ENCODE results near the gene MED12L.
"Not testable (repeated sequence)": the region's sequence is repeated elsewhere in the genome, so short reads cannot be mapped to it uniquely, and the experiment has no call there.

The MED12L gene

DNA sequence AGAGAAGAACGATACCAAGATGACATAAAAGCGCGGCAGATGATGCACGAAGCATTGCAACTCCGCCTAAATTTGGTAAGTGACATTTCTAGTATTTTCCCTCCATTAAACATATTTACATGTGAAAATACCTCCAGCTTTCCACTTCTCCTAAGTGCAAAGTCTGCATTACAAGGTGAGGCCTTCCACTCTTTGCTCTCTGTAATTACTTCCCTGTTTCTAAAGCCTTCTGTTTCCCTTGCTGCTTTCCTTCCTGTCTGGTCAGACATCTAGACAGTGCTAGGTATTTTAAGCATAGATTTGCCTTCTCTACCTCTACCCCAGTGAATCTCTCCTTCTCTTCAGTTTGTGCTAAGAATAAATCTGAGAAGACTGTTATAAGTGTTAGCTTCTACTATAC is 297.2 kb downstream of the MED12L start:
- DNase-seq (ENCODE audit: low read depth): no peak

DNA sequence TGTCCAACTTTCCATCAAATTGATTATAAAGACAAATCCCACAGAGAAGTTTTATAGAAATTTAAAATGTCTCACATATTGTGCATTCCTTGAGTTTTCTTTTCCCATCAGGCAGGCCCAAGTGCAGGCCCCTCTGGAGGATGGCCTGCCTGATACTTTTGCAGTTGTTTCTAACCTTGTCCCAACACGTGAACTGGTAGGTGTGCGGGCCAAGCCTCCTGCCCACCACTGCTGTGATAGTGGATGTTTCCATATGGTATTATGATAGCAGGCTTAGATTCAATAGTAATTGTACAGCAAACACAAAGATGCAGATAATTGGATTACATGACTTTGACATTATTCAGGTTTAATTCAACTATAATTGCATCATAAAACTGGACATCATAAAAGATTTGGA is 297.6 kb downstream of the MED12L start:
- DNase-seq (ENCODE audit: low read depth): no peak

DNA sequence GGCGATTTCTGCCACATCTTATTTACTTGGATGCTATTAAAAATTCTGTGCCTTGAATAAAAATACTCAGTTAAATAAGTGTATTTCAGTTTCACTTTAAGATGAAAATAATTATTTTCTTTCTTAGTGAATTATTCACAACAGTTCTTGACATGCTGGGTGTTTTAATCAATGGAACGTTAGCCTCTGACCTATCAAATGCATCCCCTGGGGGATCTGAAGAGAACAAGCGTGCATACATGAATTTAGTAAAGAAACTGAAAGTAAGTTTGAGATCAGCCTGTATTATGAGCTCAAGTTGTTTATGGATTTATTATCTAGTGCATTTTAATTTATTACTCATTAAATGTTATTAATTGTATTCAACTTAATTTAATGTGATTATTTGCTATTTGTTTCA is 298.5 kb downstream of the MED12L start:
- DNase-seq (ENCODE audit: low read depth): no peak

DNA sequence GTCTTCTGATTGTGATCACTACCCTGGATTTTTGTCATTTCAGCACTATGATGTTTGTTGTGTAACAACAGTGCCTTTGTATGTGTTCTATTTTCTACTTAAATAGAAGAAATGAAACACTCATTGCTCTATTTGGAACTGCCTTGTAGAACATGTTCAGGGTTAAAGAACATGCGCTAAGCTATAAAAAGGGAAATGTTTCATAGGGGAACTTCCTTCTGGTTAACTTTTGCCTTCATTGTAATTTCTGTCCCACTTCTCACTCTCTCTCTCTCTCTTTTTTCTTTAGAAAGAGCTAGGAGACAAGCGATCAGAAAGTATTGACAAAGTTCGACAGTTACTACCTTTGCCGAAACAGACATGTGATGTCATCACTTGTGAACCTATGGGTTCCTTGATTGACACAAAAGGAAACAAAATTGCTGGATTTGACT is 299.3 kb downstream of the MED12L start, which contains the start of gene P2RY12:
Gene P2RY12, minus strand, starts transcription at position 13 of the 434 bp plus-strand sequence. CDS start 45,908 bp downstream, outside the sequence.
- DNase-seq (ENCODE audit: low read depth): no peak

DNA sequence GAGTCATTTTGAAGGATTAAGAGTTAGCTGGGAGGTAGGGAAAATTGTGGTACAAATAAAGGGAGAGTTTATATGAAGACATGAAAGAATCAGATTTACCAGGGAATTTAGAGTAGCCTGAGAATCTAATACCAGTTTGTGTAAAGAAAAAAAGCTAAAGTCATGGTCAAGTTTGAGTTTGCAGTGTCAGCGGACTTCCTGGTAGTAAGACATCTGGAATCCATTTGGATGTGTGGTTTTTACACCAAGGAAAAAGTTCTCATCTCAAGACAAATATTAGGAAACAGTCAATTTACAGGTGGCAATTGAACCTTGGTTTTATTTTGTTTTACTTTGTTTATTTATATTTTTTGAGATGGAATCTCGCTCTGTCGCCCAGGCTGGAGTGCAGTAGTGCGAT is 300.6 kb downstream of the MED12L start:
- no peak for DNase-seq (ENCODE audit: low read depth)

DNA sequence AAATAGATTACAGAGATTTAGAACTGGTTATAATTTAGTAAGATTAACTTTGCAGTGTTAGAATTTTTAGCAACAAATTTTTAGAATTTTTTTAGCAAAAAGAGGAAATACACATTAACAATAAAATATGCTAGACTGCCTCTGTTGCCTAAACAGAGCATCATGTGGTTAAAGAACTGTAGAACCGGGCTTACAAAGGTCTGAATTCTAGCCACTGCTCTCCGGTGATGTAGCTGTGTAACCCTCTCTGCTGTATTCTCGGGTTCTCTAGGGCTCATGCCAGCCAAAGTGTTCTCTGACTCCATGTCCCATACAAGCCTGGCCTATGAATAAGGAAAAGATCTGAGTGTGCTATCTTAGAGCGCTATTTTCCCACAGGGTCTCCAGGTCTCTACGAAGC is 302.0 kb downstream of the MED12L start:
- DNase-seq (ENCODE audit: low read depth): no peak

DNA sequence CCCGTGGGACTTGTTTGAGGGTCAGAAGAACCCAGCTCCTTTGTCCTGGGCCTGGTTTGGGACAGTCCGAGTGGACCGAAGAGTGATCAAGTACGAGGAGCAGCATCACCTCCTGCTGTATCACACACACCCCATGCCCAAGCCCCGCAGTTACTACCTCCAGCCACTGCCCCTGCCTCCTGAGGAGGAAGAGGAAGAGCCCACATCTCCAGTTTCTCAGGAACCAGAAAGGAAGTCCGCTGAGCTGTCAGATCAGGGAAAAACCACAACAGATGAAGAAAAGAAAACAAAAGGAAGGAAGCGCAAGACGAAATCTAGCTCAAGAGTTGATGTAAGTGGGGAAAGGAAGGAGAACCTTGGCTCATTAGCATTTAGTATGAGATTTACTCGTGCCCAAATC is 302.4 kb downstream of the MED12L start:
- DNase-seq (ENCODE audit: low read depth): no peak

DNA sequence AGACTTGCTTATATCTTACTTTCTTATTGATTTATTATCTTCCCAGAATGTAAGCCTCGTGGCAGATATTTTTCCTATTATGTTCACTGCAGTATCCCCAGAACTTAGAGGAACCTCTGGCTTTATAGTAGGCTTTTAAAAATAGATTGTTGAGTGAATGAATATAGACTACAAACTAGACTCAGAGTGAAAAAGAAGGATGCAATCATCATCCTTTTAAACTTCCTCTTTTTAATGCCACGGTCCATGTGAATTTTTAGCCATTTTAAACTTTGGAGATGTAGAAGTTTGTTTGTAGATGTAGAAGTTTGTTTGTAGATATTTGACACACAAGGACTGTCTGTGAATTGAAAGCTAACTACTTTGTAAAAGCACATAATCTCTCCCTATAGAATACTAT is 306.3 kb downstream of the MED12L start:
- DNase-seq (ENCODE audit: low read depth): no peak

DNA sequence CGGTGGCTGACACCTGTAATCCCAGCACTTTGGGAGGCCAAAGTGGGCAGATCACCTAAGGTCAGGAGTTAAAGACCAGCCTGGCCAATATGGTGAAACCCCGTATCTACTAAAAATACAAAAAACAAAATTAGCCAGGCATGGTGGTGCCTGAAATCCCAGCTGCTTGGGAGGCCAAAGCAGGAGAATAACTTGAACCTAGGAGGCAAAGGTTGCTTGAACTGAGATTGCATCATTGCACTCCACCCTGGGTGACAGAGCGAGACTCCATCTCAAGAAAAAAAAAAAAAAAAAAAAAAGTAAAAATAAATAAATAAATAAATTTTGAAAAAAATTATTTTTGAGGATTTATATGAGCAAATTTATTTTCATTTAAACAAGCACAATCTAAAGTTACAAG is 306.7 kb downstream of the MED12L start:
- DNase-seq (ENCODE audit: low read depth): not testable (repeated sequence)

DNA sequence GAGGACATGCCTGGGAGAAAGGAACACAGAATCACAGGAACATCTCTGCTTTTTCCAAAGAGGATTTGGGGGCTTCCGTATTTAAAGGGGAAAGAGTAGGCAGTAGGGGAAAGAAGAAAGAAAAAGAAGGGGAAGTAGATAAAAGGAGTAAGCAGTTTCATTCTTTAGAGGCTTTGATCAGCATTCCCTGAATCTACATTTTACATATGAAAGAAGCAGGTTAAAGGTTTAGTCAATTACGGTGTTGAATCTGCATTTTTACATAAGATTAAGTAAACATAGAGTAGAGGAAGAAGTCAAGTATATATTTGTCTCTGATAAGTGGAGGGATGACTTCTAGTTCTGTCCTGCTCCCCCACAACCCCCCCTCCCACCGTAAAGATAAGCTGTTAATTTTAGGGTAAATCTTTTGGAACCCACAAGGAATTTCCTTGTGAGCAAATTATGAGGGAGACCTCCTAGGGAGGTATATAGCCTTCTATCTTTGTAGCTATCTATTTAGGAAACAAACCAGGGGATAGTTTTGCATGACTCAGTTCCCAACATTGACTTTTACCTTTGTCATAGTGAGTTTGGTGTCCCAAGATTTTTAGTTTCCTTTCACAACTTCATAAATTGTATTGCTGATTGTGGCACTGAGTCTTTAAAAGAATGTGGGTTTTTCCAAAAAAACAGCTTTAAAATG is 307.8 kb downstream of the MED12L start:
- DNase-seq (ENCODE audit: low read depth): no peak

DNA sequence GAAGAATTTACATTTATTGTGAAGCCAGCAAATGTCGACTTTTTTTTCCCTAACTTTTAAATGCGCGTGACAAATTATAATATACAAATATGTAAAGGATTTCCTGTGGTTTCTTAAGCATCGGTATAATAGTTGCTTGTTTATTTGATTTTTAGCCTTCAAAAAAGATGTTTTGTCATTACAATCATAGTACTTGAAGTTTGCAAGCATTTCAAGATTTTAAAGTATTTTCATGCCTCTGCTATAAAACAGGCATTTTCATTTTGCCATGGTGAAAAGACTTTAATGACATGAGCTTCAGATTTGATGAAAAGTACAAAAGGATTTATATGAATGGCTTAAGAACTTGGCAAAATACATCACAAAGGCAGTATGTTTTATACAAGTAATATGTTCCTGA is 308.5 kb downstream of the MED12L start:
- DNase-seq (ENCODE audit: low read depth): no peak

DNA sequence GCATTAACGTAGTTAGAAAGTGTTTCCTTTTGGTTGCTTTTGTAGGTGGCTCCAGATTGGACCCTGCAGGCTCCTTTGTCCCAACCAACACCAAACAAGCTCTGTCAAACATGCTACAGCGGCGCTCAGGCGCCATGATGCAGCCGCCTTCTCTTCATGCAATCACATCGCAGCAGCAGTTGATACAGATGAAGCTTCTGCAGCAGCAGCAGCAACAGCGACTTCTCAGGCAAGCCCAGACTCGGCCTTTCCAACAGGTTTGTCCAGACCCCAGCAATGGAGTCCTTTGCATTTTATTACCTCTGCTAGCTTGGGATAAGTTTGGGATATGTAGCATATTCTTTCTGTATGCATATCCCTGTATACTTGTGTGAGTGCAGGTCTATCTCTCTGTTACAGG is 309.1 kb downstream of the MED12L start:
- no peak for DNase-seq (ENCODE audit: low read depth)

DNA sequence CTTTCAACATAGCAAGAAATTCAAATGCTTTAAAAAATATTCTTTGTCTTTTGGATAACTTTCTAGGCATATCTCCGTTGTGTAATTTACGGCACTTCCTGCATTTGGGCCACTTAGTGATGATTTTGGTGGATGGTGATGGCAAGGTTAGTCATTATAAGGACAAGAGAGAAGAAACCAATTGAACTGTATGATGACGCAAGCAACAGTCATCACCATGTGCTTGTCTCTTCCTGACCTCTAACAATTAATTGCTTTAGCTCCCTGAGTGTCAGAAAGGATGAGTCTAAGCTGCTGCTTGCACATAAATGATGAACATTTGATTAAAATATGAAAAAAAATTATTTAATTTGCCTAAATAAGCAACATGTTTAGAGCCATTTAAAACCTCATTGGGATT is 310.3 kb downstream of the MED12L start:
- DNase-seq (ENCODE audit: low read depth): no peak

DNA sequence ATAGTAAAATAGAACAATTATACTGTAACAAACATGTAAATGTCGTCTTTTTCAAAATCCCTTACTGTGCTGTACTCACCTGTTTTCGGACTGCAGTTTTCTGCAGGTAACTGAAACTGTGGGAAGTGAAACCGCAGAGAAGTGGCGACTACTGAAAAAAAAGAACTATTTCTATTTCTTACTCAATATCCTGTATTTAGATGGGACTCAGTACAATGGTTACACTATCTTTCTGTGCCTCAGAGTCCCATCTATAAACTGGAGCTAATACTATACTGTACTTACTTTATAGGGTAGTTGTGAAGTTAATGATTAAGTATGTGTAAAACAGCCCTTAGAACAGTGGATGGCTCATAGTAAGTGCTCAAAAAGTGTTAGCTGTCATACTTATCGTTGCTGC is 313.4 kb downstream of the MED12L start:
- DNase-seq (ENCODE audit: low read depth): no peak

DNA sequence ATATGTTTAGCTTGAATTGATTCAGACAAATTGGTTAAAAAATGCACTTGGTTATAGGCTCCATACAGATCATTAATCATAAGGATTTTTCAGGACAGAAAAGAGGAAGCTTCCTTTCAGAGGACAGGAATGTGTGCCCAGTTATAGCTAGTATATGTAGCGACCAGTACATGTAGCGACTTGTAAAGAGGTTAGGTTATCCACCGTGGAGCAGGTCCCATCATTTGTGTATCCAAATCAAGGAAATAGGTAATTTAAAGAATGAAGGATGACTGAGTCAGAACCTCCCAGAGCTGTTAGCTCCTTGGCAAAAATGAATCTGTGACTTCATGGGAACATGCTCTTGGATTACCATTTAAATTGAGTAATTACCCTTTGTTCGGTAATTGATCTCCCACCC is 314.9 kb downstream of the MED12L start:
- no peak for DNase-seq (ENCODE audit: low read depth)

DNA sequence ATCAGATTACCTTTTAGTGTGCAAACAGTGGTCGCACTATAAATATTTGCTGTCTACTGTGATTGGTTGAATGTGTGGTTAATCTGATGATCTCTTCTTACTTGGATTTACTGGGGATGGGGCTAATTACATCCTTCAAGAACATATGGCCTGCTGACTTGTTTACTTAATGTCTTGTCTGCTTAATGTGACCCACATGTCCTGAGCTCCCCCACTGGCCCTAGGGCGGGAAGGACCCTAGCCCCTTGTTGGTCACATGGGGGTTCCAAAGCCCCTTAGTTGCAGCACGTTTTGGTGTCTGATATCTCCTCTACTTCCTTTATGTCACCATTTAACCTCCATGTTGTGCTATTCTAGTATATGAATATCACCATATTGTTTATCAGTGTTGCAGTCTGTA is 316.9 kb downstream of the MED12L start:
- no peak for DNase-seq (ENCODE audit: low read depth)

DNA sequence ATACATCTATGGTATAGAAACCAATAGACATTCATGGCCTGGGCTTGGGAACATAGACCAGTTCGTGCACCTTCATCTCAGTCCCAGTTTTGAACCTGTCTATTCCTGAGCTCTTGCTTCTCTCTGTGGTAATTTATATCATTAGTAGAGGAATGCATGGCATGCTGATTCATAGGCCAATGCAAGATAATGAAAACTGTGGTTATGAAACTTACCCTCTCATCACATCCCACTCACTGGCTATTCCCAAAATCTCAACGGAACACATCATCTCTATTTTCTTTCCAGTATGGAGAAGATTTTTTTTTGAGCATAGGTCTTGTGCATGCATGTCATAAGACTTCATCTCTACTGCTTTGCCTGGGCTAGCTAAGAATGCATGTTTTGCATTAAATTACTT is 317.8 kb downstream of the MED12L start:
- DNase-seq (ENCODE audit: low read depth): no peak

DNA sequence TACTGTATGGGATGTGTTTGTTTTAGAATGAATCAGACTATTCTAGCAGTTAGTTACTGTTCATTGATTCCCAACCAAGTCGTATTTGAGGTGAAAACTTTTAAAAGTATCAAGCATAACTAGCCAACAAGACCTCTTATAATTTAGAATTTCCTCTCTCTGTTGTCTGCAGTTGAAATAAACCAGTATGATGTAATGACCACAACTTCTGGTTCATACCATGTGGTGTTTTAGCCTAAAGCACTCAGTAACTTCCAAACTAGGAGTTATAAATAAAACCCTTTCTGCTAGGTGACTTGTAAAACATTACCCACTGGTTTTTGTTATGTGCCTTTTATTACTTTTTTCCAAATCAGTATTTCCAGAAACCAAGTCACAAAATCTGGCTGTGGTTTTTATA is 318.9 kb downstream of the MED12L start:
- no peak for DNase-seq (ENCODE audit: low read depth)

DNA sequence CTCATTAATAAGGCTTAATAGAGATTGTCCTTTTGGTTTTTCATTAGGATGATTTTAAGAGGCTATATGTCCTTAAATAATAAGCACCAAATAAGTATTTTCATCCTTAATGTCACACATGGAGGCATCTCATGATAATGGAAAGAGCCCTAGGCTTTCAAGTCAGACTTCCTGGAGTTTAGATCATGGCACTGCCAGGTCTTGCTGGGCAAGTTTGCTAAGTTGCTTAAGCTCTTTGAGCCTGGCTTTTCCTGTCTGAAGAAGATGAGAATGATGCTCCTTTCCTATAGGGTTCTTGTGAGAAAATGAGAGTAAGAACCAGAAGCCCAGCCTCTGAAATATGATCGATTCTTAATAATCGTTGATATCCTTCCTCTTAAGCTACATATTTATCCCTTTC is 322.5 kb downstream of the MED12L start:
- no peak for DNase-seq (ENCODE audit: low read depth)

DNA sequence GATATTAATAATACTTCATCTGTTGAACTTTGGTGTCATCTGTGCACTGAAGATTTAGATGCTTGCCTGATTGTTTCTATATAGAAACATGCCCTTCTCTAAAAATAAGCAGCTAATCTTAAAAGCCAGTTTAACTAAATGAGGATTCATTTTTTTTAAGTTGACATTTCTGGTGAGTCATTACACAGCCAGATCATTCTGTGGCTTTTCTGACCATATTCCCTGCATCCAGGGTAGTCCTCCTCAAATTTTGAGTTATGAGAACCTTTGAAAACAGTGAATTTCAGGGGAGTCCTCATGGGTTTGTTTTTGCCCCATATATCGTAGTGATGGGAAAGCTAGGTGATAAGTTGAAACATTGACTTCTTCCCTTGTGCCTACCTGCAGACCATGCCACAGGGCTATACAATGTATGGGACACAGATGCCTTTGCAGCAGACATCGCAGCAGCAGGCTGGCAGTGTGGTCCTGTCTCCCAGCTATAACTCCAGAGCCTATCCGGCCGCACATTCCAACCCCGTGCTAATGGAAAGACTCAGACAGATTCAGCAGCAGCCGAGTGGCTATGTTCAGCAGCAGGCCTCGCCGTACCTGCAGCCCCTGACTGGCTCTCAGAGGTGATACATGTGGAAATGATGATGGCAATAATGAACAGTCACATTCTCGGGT is 325.6 kb downstream of the MED12L start:
- no peak for DNase-seq (ENCODE audit: low read depth)

DNA sequence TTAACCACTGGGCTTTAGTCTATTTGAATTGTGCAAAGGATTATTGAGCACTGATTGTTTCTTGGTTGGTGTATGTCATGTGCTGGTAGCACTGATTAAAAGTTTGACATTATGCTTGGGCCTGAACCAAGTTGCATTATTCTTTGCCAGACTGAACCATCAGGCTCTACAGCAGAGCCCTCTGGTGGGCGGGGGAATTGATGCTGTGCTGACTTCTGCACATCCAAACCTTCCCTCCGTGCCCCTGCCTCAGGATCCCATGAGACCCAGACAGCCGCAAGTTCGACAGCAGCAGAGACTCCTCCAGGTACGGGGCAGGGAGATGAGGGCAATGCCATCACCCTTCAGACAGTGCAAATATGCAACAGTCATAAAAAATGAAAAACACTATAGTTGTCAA is 327.5 kb downstream of the MED12L start:
- DNase-seq (ENCODE audit: low read depth): no peak

DNA sequence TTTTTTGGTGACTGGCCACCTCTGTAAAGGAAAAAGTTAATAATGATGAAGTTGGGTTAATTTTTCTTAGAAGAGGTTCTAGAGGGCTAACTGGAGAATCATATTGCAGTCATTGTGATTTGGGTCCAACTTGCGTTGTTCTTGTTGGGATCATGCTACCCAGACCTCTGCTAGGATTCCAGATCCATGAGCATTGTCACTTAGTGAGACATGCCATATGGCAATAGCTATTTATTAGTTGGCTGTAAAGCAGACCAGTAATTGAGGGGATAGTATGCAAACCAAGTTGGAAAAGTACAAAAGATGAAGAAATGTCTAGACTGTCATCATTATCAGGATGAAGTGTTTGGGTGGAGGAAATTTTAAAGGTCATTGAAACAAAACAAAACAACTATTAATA is 329.8 kb downstream of the MED12L start:
- DNase-seq (ENCODE audit: low read depth): no peak

DNA sequence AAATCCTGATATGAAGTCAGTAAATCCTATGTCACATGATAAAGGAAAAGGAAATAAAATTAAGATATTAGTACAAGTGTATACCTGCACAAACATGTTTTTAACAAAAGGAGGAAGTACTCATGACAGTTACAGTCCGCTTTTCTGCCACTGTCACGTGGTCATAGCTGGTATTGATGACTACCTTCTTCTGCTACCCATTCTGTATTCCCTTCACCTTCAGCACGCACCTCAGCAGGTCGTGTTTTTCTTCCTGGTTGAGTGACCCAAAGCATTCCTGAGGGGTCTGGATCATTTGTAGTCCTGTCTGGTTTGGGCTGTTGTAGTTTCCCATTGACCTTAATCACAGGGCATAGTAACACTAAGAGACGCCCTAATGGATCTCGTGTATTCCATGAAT is 334.3 kb downstream of the MED12L start:
- no peak for DNase-seq (ENCODE audit: low read depth)

DNA sequence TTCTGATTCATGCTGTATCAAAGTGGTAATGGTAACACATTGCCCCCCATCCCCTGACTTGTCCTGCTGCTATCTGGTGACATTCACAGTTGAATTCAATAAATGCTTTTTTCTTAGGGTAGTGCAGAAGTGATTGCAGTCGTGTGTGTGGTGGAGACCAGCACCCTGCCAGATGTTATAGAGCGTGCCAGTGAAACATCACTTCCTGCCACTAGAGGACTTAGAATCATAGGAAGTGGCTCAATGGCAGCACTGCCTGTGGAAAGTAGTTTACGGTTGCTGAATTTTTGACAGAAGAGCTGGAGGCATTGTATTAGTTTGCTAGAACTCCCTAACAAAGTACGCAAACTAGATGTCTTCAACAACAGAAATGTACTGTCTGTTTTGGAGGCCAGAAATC is 336.5 kb downstream of the MED12L start:
- DNase-seq (ENCODE audit: low read depth): no peak
